ENCODE results near the gene FAIM2.

Gene FAIM2

GRCh38 chr12:49843876-49844437, 59.7 kb downstream of the FAIM2 start:
- H3K4me3 ChIP-seq (ENCODE audit: low read length) = no peak overlapping the region
- DNase-seq (ENCODE audit: low read depth) = peak; percentile 47
- TF ChIP-seq, protein P1, sequence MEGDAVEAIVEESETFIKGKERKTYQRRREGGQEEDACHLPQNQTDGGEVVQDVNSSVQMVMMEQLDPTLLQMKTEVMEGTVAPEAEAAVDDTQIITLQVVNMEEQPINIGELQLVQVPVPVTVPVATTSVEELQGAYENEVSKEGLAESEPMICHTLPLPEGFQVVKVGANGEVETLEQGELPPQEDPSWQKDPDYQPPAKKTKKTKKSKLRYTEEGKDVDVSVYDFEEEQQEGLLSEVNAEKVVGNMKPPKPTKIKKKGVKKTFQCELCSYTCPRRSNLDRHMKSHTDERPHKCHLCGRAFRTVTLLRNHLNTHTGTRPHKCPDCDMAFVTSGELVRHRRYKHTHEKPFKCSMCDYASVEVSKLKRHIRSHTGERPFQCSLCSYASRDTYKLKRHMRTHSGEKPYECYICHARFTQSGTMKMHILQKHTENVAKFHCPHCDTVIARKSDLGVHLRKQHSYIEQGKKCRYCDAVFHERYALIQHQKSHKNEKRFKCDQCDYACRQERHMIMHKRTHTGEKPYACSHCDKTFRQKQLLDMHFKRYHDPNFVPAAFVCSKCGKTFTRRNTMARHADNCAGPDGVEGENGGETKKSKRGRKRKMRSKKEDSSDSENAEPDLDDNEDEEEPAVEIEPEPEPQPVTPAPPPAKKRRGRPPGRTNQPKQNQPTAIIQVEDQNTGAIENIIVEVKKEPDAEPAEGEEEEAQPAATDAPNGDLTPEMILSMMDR (IDR thresholded peaks at IDR 0.05; ENCODE audit: insufficient read depth, low read depth, low read length, missing control alignments) = no peak

DNA sequence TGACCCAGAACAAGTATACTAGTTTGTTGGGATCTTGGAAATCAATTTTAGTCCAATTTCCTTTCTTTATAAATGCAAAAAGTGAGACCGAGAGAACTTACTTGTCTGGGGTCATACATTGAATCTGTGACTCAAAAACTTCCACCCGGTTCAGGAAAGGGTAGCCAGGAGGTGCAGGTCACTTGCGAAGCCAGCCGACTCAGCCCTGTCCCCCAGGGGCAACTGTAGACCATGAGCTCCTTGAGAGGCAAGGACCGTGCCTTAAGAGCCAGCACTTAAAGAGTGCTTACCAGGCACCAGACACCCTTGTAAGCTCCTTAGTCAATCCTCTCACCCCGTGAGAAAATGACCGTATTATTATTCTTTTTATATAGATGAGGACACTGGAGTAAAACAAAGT, 60.3 kb downstream of the FAIM2 start:
- DNase-seq (ENCODE audit: low read depth) = no peak
- H3K4me3 ChIP-seq (ENCODE audit: low read length) = peak overlapping the region; percentile 93
- TF ChIP-seq, protein P1 (IDR thresholded peaks at IDR 0.05; ENCODE audit: insufficient read depth, low read depth, low read length, missing control alignments) = no peak

DNA sequence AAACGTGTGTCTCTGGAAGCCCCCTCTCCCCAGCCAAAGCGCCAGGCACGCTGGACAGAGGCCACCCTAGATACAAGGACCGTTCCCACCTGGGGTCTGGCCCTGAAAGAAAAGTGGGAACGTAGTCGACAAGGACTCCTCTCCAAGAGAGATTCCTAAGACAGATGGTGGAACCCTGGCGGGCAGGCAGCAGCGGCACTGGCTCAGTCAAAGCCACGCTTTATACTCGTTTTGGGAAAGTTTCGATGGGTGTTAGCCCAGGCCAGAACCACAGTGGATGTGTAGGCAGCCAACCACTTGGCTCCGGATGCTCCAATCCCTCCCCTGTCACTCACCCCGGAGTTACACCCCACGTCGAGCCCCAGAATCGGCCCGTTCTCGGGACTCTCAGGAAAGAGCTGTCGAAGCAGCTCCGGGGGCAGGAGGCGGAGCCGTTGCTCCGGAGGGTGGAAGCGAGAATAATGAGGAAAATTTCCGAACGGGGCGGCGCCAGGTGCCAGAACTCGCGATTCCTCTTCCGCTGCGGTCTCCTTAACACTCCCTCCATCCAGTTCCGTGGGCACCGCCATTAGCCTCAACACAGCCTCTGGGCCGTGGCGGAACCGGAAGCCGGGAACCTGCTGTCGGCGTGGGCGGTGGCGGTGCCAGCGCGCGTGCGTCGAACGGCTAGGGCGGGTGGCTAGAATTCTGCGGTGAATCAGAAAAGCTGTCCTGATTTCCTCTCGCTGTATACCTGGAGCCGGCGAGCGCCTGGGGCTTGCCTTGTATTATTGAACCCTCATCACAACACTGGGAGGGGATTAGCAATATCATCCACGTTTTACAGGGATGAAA, 61.0 kb downstream of the FAIM2 start, which contains the start of gene BCDIN3D:
Gene BCDIN3D, minus strand, starts transcription at position 588 of the 834 bp plus-strand sequence. Its CDS starts 19 bp downstream, at position 569.
- peak within 1 kb of the TSS; percentile 93 for H3K4me3 ChIP-seq (ENCODE audit: low read length)
- TF ChIP-seq, protein P1 (IDR thresholded peaks at IDR 0.05; ENCODE audit: insufficient read depth, low read depth, low read length, missing control alignments) = no peak
- peak; percentile 98 for DNase-seq (ENCODE audit: low read depth)

DNA sequence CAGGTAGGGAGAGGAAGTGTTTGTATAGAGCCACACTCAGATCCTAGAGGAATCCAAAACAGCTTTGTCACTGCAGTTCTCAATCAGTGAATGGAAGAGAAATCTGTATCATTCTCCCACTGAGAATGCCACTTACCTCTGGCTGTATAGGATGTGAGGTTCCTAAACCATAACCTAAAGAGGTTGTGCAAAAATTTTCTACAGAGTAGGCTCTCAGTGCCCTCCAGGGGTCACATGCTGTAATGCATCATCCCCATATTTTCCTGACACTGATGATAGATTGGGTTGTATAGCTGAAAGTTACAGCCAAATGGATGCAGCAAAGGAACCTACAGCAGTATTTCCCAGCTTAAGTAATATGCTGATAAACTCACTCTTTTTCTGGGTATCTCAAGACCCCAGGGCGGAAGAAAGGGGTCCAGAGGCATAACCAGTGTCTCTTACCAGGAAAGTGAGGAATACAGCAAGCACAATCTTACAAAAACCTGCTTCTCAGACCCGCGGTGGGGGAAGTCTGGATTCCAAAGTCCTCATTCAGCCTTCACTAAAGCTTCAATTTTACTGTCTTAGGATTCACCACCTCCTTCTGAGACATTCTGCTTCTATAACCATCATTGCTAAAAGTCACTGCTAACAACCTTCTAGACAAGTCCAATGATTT, 64.6 kb downstream of the FAIM2 start:
- TF ChIP-seq, protein P1 (IDR thresholded peaks at IDR 0.05; ENCODE audit: insufficient read depth, low read depth, low read length, missing control alignments) = peak; percentile 90
- no peak overlapping the region for H3K4me3 ChIP-seq (ENCODE audit: low read length)
- DNase-seq (ENCODE audit: low read depth) = peak; percentile 65

- TF ChIP-seq, protein P1 (IDR thresholded peaks at IDR 0.05; ENCODE audit: insufficient read depth, low read depth, low read length, missing control alignments) = no peak
- peak; percentile 68 for DNase-seq (ENCODE audit: low read depth)
Measured at GRCh38 chr12:49832836-49833421, 70.8 kb downstream of the FAIM2 start.

GRCh38 chr12:49831717-49832116, 72.0 kb downstream of the FAIM2 start:
- TF ChIP-seq, protein P1 (IDR thresholded peaks at IDR 0.05; ENCODE audit: insufficient read depth, low read depth, low read length, missing control alignments) = no peak
- no peak overlapping the region for H3K4me3 ChIP-seq (ENCODE audit: low read length)
- no peak for DNase-seq (ENCODE audit: low read depth)

More at GRCh38 chr12:49832836-49833421, 70.8 kb downstream of the FAIM2 start:
- H3K4me3 ChIP-seq (ENCODE audit: low read length) = no peak overlapping the region

All from epithelial cell of esophagus (primary cell).